ENCODE results near the gene CD86.

The CD86 gene

GRCh38 chr3:122169911-122170310 is 114.7 kb downstream of the CD86 start:
- DNase-seq = no peak

Measured in NCI-H2171 (cell line).